HG02571 (cell line): ENCODE data around the gene PGAM1.
"Not testable (repeated sequence)": the region's sequence is repeated elsewhere in the genome, so short reads cannot be mapped to it uniquely, and the experiment has no call there.

Source experiments
- ATAC-seq: cut with Tn5 transposase; IDR thresholded peaks from one replicate; pipeline ENCODE4 v1.9.1; 2021; ENCODE audit warnings: mild to moderate bottlenecking, moderate library complexity; ENCODE audit not compliant: unreplicated experiment

Gene PGAM1

GRCh38 chr10:97407211-97407951 lies 18.6 kb upstream of the PGAM1 start:
- ATAC-seq = peak; percentile 89

DNA sequence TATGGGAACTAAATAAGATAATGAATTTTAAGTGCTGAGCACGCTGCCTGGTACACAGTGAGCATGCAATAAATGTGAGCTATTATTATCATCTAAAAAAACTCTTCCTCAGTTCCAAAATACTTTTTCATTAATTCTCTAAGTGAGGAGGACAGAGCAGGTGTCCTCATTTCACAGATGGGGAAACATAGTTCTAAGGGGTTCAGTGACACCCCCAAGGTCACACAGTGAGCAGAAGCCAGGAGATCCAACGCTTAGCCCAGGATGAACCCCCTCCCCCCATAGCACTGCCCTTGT lies 18.1 kb upstream of the PGAM1 start:
- no peak for ATAC-seq

GRCh38 chr10:97408496-97408992 lies 17.4 kb upstream of the PGAM1 start:
- no peak for ATAC-seq

- no peak for ATAC-seq
These were observed 14.6 kb upstream of the PGAM1 start for GRCh38 chr10:97411406-97411805.

GRCh38 chr10:97412891-97413304 lies 13.1 kb upstream of the PGAM1 start:
- ATAC-seq = no peak

DNA sequence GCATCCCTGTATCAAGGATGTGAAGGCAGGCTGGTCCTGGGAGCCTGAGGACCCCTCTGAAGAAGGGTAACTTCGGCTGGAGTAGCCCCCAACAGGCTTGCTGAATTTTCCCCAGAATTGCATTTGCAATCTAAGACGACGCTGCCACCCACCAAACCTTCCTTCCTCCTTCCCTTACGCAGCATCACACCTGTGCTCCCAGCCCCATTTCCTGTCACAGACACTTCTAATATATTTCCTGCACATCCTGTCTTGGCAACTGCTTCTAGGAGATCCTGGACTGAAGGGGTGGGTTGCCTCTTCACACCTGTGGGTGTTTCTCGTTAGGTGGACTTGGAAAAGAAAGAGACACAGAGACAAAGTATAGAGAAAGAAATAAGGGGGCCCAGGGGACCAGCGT lies 9.4 kb upstream of the PGAM1 start:
- no peak for ATAC-seq

- not testable (repeated sequence) for ATAC-seq
These were observed 2.3 kb upstream of the PGAM1 start for GRCh38 chr10:97423757-97424098.

- ATAC-seq = no peak
These were observed 982 bp downstream of the PGAM1 start for GRCh38 chr10:97426776-97427570.

- no peak for ATAC-seq
These were observed 1.7 kb downstream of the PGAM1 start for GRCh38 chr10:97427571-97428179.

GRCh38 chr10:97428572-97428981 lies 2.6 kb downstream of the PGAM1 start:
- no peak for ATAC-seq

GRCh38 chr10:97434055-97434454 lies 8.1 kb downstream of the PGAM1 start:
- ATAC-seq = no peak

DNA sequence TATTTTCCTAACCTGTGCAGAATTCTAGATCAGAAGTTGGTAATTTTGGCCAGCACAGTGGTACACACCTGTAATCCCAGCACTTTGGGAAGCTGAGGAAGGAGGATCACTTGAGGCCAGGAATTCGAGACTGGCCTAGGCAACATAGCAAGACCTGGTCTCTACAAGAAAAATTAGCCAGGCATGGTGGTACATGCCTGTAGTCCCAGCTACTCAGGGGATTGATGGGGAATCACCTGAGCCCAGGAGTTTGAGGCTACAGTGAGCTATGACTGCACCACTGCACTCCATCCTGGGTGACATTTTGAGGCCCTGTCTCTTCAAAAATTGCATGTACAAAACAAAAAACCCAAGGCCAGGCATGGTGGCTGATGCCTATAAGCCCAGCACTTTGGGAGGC lies 8.6 kb downstream of the PGAM1 start:
- no peak for ATAC-seq

- ATAC-seq = no peak
These were observed 9.2 kb downstream of the PGAM1 start for GRCh38 chr10:97435211-97435610.

- no peak for ATAC-seq
These were observed 16.3 kb downstream of the PGAM1 start for GRCh38 chr10:97442277-97442676.

DNA sequence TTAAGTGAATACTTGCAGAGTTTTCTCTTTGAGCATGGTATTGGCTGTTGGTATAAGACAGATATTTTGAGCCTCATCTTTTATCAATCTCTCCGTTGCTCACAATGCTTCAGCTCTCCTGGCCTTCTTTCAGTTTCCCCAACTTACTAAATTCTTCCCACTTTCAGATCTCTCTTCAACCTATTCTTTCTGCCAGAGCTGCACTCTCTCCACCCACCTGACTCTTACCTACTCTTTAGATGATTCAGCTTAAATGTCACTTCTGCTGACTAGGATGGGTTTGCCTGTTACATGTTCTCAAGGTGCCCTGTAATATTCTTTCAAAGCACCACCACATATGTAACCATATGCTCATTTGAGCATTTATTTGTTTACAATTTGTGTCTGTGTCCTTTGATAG lies 18.2 kb downstream of the PGAM1 start:
- no peak for ATAC-seq

DNA sequence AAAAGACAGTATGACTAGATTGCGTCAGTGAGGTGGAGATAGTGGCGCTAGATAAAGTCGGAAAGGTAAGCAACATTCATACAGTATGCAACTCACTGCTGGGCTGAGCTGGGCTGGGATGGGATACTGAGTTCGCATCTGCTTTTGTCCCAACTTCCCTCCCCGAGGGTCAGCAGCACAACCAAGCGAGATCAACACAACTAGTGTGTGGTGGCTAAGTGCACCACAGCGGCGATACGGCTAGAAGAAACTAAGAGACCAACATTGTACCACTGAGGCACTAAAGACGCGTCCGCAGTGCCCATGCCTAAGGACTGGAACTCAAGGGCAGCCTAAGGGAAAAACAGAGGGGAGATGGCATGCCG lies 19.3 kb downstream of the PGAM1 start:
- peak; percentile 1 for ATAC-seq

DNA sequence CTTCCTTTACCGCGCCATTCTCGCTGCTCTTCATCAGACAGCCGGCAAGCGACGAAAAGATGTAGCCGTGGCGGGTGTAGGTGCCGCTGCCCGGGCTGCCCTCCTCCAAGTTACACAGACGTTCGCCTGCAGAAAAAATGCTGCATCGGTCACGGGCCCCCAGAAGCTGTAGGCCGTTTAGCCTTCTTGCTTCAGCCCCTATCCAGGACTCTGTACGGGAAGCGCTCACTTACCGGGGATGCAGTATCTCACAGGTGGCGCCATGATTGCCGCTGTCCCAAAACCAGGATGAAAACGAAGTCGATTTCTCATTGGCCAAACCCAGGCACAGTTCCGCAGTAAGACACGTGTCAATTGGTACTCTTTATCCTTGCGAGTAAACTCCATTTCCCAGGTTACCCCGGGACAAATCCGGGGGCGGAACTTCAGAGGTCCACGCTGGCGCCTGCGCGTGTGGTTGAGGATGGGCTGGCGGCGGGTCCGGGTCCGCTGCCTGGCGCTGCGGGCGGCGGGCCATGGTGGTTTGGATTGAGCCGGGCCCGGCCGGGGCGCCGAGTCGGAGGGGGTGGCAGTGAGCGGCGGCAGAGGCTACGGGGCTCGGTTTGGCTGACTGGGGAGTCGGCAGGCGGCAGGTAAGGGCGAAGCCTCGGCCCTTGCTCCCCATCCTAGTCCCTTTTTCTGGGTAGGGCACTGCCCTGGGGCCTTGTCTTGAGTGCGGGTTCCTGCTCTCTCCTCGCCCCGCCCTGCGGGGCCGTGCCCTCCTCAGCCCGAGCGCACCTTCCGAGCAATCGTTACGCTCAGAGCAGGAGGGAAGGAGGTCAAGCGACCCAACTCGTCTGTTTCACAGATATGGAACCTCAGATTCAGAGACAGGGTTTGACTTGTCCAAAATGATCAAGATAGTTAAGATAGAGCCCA lies 20.0 kb downstream of the PGAM1 start, which contains the start of the genes EXOSC1 and ZDHHC16:
Gene EXOSC1, minus strand, starts transcription at position 285 of the 918 bp plus-strand sequence. Its CDS starts 21 bp downstream, at position 264.
Gene ZDHHC16, plus strand, starts transcription at position 454 of the 918 bp plus-strand sequence. CDS start 5,501 bp downstream, outside the sequence.
- ATAC-seq = peak; percentile 93

DNA sequence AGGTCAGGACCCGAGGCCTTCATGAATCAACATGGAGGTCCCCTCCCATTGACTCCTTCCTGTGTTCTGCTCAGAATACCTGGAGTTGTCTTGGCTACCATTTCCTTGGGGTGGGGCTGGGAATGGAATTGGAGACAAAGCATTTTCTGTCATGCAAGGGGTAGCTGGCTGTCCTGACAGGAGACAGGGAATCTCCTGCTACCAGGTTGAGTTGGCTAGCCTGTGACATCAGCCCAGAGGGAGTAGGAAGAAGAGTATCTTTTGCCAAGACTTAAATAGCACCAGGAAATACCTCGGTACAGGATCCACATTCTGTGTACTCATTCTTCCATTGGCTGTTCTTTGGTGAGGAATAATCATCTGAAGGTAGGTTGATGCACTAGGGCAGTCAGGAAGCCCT lies 24.8 kb downstream of the PGAM1 start:
- ATAC-seq = no peak

GRCh38 chr10:97451605-97452004 lies 25.6 kb downstream of the PGAM1 start:
- ATAC-seq = no peak

- no peak for ATAC-seq
These were observed 26.4 kb downstream of the PGAM1 start for GRCh38 chr10:97452352-97452751.
